H9 (cell line): ENCODE results near the gene CDYL2. TPM values are rescaled to one million over a fixed set of nuclear protein-coding genes. Genes with fewer than 3 reads are reported as not detected.

Experiments used
- DNase-seq: peaks from one replicate; pipeline ENCODE4 v3.0.0-alpha.2; 2017
- H2AFZ ChIP-seq: one replicate; pipeline ENCODE4 v1.6.1; 2013; ENCODE audit warnings: mild to moderate bottlenecking, low read length, control low read depth, moderate library complexity
- H2AK5ac ChIP-seq: 2 replicates; pipeline ENCODE4 v1.6.1; 2013; ENCODE audit warnings: low read length, control low read depth, mixed read lengths; ENCODE audit not compliant: insufficient read length
- H2BK120ac ChIP-seq: one replicate; pipeline ENCODE4 v1.6.1; 2013; ENCODE audit warnings: low read depth, mild to moderate bottlenecking, low read length, control low read depth, inconsistent platforms; ENCODE audit not compliant: poor library complexity, severe bottlenecking
- H2BK12ac ChIP-seq: 2 replicates; pipeline ENCODE4 v1.6.1; 2013; ENCODE audit warnings: low read length, control low read depth, mixed read lengths, low read depth; ENCODE audit not compliant: insufficient read length
- H2BK15ac ChIP-seq: 2 replicates; pipeline ENCODE4 v1.6.1; 2013; ENCODE audit warnings: low read depth, low read length, control low read depth
- H2BK20ac ChIP-seq: one replicate; pipeline ENCODE4 v1.6.1; 2013; ENCODE audit warnings: low read depth, mild to moderate bottlenecking, low read length, control low read depth, inconsistent platforms; ENCODE audit not compliant: poor library complexity, severe bottlenecking
- H2BK5ac ChIP-seq: 2 replicates; pipeline ENCODE4 v1.6.1; 2013; ENCODE audit warnings: low read length, control low read depth, mixed read lengths; ENCODE audit not compliant: insufficient read length
- H3K14ac ChIP-seq: 2 replicates; pipeline ENCODE4 v1.6.1; 2013; ENCODE audit warnings: low read length, control low read depth; ENCODE audit not compliant: insufficient read depth
- H3K18ac ChIP-seq: 2 replicates; pipeline ENCODE4 v1.6.1; 2013; ENCODE audit warnings: low read depth, mild to moderate bottlenecking, mixed read lengths, low read length, control low read depth; ENCODE audit not compliant: insufficient read length
- H3K23ac ChIP-seq: 2 replicates; pipeline ENCODE4 v1.6.1; 2013; ENCODE audit warnings: low read length, control low read depth, mixed read lengths, low read depth; ENCODE audit not compliant: insufficient read length
- H3K23me2 ChIP-seq: 2 replicates; pipeline ENCODE4 v1.6.1; 2013; ENCODE audit warnings: low read depth, mild to moderate bottlenecking, mixed read lengths, low read length, control low read depth; ENCODE audit not compliant: insufficient read length, poor library complexity, severe bottlenecking
- H3K27ac ChIP-seq: 2 replicates; pipeline ENCODE4 v1.5.1; 2013; ENCODE audit warnings: low read length, control low read depth, mixed read lengths, low read depth; ENCODE audit not compliant: insufficient read length
- H3K27me3 ChIP-seq: 2 replicates; pipeline ENCODE4 v1.6.1; 2013; ENCODE audit warnings: low read length, control low read depth, inconsistent platforms; ENCODE audit not compliant: insufficient read depth
- H3K4ac ChIP-seq: 2 replicates; pipeline ENCODE4 v1.6.1; 2013; ENCODE audit warnings: low read depth, mild to moderate bottlenecking, control low read depth, inconsistent platforms, low read length, moderate library complexity
- H3K4me1 ChIP-seq: 2 replicates; pipeline ENCODE4 v1.6.1; 2013; ENCODE audit warnings: low read length, control low read depth, inconsistent platforms; ENCODE audit not compliant: insufficient read depth
- H3K4me2 ChIP-seq: 2 replicates; pipeline ENCODE4 v1.6.1; 2013; ENCODE audit warnings: low read length, control low read depth, mixed read lengths; ENCODE audit not compliant: insufficient read length, insufficient read depth
- H3K56ac ChIP-seq: 2 replicates; pipeline ENCODE4 v1.6.1; 2013; ENCODE audit warnings: low read depth, mild to moderate bottlenecking, mixed read lengths, low read length, control low read depth; ENCODE audit not compliant: insufficient read length
- H3K79me1 ChIP-seq: 2 replicates; pipeline ENCODE4 v1.6.1; 2013; ENCODE audit warnings: low read depth, mild to moderate bottlenecking, moderate library complexity, low read length, control low read depth, inconsistent platforms; ENCODE audit not compliant: insufficient read depth, poor library complexity, severe bottlenecking
- H3K79me2 ChIP-seq: 2 replicates; pipeline ENCODE4 v1.6.1; 2013; ENCODE audit warnings: low read length, control low read depth, inconsistent platforms; ENCODE audit not compliant: insufficient read depth
- H3K9ac ChIP-seq: 2 replicates; pipeline ENCODE4 v1.6.1; 2013; ENCODE audit warnings: low read length, control low read depth, mixed read lengths; ENCODE audit not compliant: insufficient read length; ENCODE audit errors: extremely low read depth
- H3K9me3 ChIP-seq: one replicate; pipeline ENCODE4 v1.6.1; 2013; ENCODE audit warnings: low read depth, low read length, inconsistent platforms; ENCODE audit not compliant: control insufficient read depth
- H3T11ph ChIP-seq: one replicate; pipeline ENCODE4 v1.6.1; 2013; ENCODE audit warnings: mild to moderate bottlenecking, low read length, control low read depth, inconsistent platforms
- H4K20me1 ChIP-seq: one replicate; pipeline ENCODE4 v1.6.1; 2013; ENCODE audit not compliant: control insufficient read depth, insufficient read length, insufficient read depth
- H4K5ac ChIP-seq: 2 replicates; pipeline ENCODE4 v1.6.1; 2013; ENCODE audit warnings: low read depth, mild to moderate bottlenecking, mixed read lengths, low read length, control low read depth; ENCODE audit not compliant: insufficient read length
- H4K8ac ChIP-seq: replicated peaks from 2 replicates; pipeline ENCODE4 v1.6.1; 2013; ENCODE audit warnings: low read length, control low read depth, mixed read lengths, low read depth; ENCODE audit not compliant: insufficient read length
- H4K91ac ChIP-seq: 2 replicates; pipeline ENCODE4 v1.6.1; 2013; ENCODE audit warnings: low read depth, mild to moderate bottlenecking, moderate library complexity, mixed read lengths, low read length, control low read depth; ENCODE audit not compliant: insufficient read length
- H3K27ac Mint-ChIP-seq, 3 experiments: 2 replicates in 2 of 3; 3 replicates in 1 of 3; pipeline ENCODE4 v1.8.0; 2020 to 2021; ENCODE audit warnings: mixed read lengths in 3 of 3, mild to moderate bottlenecking in 1 of 3, moderate library complexity in 1 of 3
- H3K27me3 Mint-ChIP-seq: 2 replicates; pipeline ENCODE4 v1.8.0; 2021; ENCODE audit warnings: low read depth, mild to moderate bottlenecking, moderate library complexity, mixed read lengths
- H3K36me3 Mint-ChIP-seq, 3 experiments: 2 replicates in 2 of 3; 3 replicates in 1 of 3; pipeline ENCODE4 v1.8.0; 2020 to 2021; ENCODE audit warnings: low read depth in 3 of 3, mixed read lengths in 3 of 3; ENCODE audit not compliant: insufficient read depth in 1 of 3
- H3K4me1 Mint-ChIP-seq, 2 experiments: 2 replicates each; pipeline ENCODE4 v1.8.0; 2020; ENCODE audit warnings: mixed read lengths in 2 of 2
- H3K4me3 Mint-ChIP-seq, 2 experiments: 2 replicates in 1 of 2; 3 replicates in 1 of 2; pipeline ENCODE4 v1.8.0; 2020 to 2021; ENCODE audit warnings: mild to moderate bottlenecking in 2 of 2, mixed read lengths in 2 of 2, moderate library complexity in 1 of 2
- H3K9me3 Mint-ChIP-seq, 2 experiments: 2 replicates in 1 of 2; 3 replicates in 1 of 2; pipeline ENCODE4 v1.8.0; 2020; ENCODE audit warnings: mild to moderate bottlenecking in 2 of 2, mixed read lengths in 2 of 2, moderate library complexity in 1 of 2
- CTCF ChIP-seq: fragments of 200-600 bp; sonication (generic); conservative IDR thresholded peaks from 3 replicates; pipeline ENCODE4 v1.8.0; 2021; ENCODE audit warnings: antibody characterized with exemption, mild to moderate bottlenecking
- WGBS: extraction: QIAGEN DNeasy Blood & Tissue Kit; methylation state at CpG from one replicate; pipeline ENCODE4 v1.1.7; 2013; ENCODE audit warnings: missing lambda C conversion rate, low lambda C conversion rate, mixed read lengths; ENCODE audit not compliant: insufficient read length; ENCODE audit errors: extremely low coverage; 5-methylcytosine and 5-hydroxymethylcytosine counted together
- total RNA-seq: library from RNA; stranded (reverse); gene quantifications from 2 replicates; pipeline ENCODE4 v1.2.1, GENCODE V29; 2021

CDYL2 gene
- total RNA-seq, 1 experiment from 2014 or later = 4.2 TPM

- Histone ChIP-seq H3K23me2 (no peaks in the 10 kb centered on the region), H2AK5ac (no peak overlapping the region), H3K79me1 (no peaks in the 10 kb centered on the region), H4K5ac (no peak overlapping the region), H2BK120ac (no peak overlapping the region), H4K20me1 (no peaks in the 10 kb centered on the region), H3K14ac (no peak overlapping the region), H3K4me1 (no peaks in the 10 kb centered on the region), H3K27me3 (no peaks in the 10 kb centered on the region), H3K27ac (no peak overlapping the region), H3K79me2 (no peaks in the 10 kb centered on the region), H2BK12ac (no peak overlapping the region), H3K4me2 (no peak overlapping the region), H4K91ac (no peak overlapping the region), H2AFZ (no peak overlapping the region), H3K18ac (no peak overlapping the region), H3K4ac (no peak overlapping the region), H3K9ac (no peak overlapping the region), H2BK20ac (peak overlapping the region; percentile 32), H3K9me3 (no peaks in the 10 kb centered on the region), H2BK5ac (no peak overlapping the region), H2BK15ac (no peak overlapping the region), H3K23ac (no peak overlapping the region), H3K56ac (no peak overlapping the region), H3T11ph (no peak overlapping the region), H4K8ac (no peak overlapping the region)
- no CpG with 5 or more reads among the region's 1 CpG for WGBS
- Mint-ChIP-seq H3K9me3 (peaks cover 3 to 12% of the 10 kb centered on the region in 2 experiments; a peak in 2 of 5 replicates), H3K4me3 (no peak overlapping the region), H3K27ac (no peak overlapping the region), H3K27me3 (no peaks in the 10 kb centered on the region; the same call in 1 of the 2 replicates), H3K36me3 (no peaks in the 10 kb centered on the region; a peak in 1 of 7 replicates), H3K4me1 (no peaks in the 10 kb centered on the region)
- no peak for TF ChIP-seq CTCF
- DNase-seq = no peak
These were observed 37.6 kb downstream of the CDYL2 start for GRCh38 chr16:80766798-80767197.
